ENCODE data around the gene GPRC5C. TPM values are rescaled to one million over a fixed set of nuclear protein-coding genes. Genes with fewer than 3 reads are reported as not detected.

GPRC5C gene
- total and polyA plus RNA-seq, 7 donors, result 42.9 to 123 (median 57.0) TPM

- Histone ChIP-seq H3K27me3 (ENCODE audit: insufficient read depth in 3 of 3, low read length in 2 of 3) (no peaks in the 10 kb centered on the region), H3K27ac (no peak overlapping the region), H3K4me1 (peaks cover 18% of the 10 kb centered on the region), H3K9me3 (no peaks in the 10 kb centered on the region), H3K36me3 (ENCODE audit: insufficient read depth in 1 of 2, low read depth in 1 of 2) (no peaks in the 10 kb centered on the region), H3K4me3 (no peak overlapping the region)
- WGBS, 3 donors, result 93 to 95% (median 94%) methylated on average over 13 of the region's 13 CpGs
- ATAC-seq (no peak), DNase-seq (no peak)
- TF ChIP-seq, protein P1, sequence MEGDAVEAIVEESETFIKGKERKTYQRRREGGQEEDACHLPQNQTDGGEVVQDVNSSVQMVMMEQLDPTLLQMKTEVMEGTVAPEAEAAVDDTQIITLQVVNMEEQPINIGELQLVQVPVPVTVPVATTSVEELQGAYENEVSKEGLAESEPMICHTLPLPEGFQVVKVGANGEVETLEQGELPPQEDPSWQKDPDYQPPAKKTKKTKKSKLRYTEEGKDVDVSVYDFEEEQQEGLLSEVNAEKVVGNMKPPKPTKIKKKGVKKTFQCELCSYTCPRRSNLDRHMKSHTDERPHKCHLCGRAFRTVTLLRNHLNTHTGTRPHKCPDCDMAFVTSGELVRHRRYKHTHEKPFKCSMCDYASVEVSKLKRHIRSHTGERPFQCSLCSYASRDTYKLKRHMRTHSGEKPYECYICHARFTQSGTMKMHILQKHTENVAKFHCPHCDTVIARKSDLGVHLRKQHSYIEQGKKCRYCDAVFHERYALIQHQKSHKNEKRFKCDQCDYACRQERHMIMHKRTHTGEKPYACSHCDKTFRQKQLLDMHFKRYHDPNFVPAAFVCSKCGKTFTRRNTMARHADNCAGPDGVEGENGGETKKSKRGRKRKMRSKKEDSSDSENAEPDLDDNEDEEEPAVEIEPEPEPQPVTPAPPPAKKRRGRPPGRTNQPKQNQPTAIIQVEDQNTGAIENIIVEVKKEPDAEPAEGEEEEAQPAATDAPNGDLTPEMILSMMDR (IDR thresholded peaks at IDR 0.05), result no peak
- intact Hi-C loops (cut with DNase I), result loop anchor here in 1 of 2 donors (5.0 kb wide), 1 partner anchor 36 kb away; no protein-coding TSS in a partner anchor
These were observed 16.1 kb upstream of the GPRC5C start for GRCh38 chr17:74415608-74416396.

- TF ChIP-seq, protein P1 (IDR thresholded peaks at IDR 0.05), result no peak
- peak; percentile 89 to 95 (median 92) for ATAC-seq
- Histone ChIP-seq H3K4me1 (peaks cover 18% of the 10 kb centered on the region), H3K9me3 (no peaks in the 10 kb centered on the region), H3K27me3 (ENCODE audit: insufficient read depth in 3 of 3, low read length in 2 of 3) (no peaks in the 10 kb centered on the region), H3K36me3 (ENCODE audit: insufficient read depth in 1 of 2, low read depth in 1 of 2) (no peaks in the 10 kb centered on the region), H3K27ac (peak overlapping the region; percentile 85), H3K4me3 (no peak overlapping the region)
- intact Hi-C loops (cut with DNase I), result loop anchor here in 1 of 2 donors (5.0 kb wide), 1 partner anchor 35 kb away; no protein-coding TSS in a partner anchor
- 31 to 38% (median 35%) methylated on average over 12 of the region's 12 CpGs for WGBS, 3 donors
- peak; percentile 42 to 64 for DNase-seq
These were observed 14.5 kb upstream of the GPRC5C start for GRCh38 chr17:74417178-74418045.

DNA sequence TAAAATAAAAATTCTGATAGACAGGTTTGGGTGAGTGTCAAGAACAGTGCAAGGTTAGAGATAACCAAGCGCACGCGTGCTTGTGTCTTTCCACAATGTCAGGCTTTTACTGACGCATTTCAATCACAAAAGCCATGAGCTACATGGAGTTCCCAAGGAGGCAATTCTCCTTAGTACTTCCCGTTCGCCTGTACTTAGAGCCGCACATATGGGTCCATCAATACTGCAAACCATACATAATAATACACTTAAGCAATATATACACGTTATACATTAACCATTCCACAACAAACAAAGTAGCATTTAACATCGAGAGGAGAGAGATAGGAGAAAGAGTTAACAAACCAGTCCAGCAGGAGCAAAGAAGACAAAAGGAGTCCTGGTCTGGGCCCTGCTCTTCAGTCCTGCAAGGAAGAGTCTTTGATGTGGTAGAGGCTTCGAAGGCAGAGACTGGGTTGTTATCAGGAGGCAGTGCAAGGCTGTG is 11.9 kb upstream of the GPRC5C start:
- Histone ChIP-seq H3K27me3 (ENCODE audit: insufficient read depth in 3 of 3, low read length in 2 of 3) (no peaks in the 10 kb centered on the region), H3K4me3 (no peak overlapping the region), H3K4me1 (peaks cover 26% of the 10 kb centered on the region), H3K27ac (no peak overlapping the region), H3K9me3 (no peaks in the 10 kb centered on the region), H3K36me3 (ENCODE audit: insufficient read depth in 1 of 2, low read depth in 1 of 2) (no peaks in the 10 kb centered on the region)
- WGBS, 3 donors, result 91 to 93% (median 93%) methylated on average over 10 of the region's 10 CpGs
- DNase-seq (no peak), ATAC-seq (no peak)
- intact Hi-C loops (cut with DNase I), result loop anchor here in 1 of 2 donors (5.0 kb wide), 1 partner anchor 32 kb away; no protein-coding TSS in a partner anchor
- TF ChIP-seq, protein P1 (IDR thresholded peaks at IDR 0.05), result no peak

- ATAC-seq (no peak), DNase-seq (no peak)
- H3K36me3 ChIP-seq (ENCODE audit: insufficient read depth in 1 of 2, low read depth in 1 of 2), result no peaks in the 10 kb centered on the region
- TF ChIP-seq, protein P1 (IDR thresholded peaks at IDR 0.05), result no peak
- WGBS, 3 donors, result 87 to 88% (median 88%) methylated on average over 7 of the region's 7 CpGs
- peak overlapping the region; percentile 72 for H3K4me3 ChIP-seq
- H3K4me1 ChIP-seq, result peaks cover 43% of the 10 kb centered on the region
- no peaks in the 10 kb centered on the region for H3K9me3 ChIP-seq
- peak overlapping the region; percentile 98 for H3K27ac ChIP-seq
- intact Hi-C loops (cut with DNase I), result no loop called here
- H3K27me3 ChIP-seq (ENCODE audit: insufficient read depth in 3 of 3, low read length in 2 of 3), result no peaks in the 10 kb centered on the region
These were observed 7.8 kb upstream of the GPRC5C start for GRCh38 chr17:74424117-74424516.

All from psoas muscle (tissue), 8 donors.